Cardiac septum (tissue), 1 donor: ENCODE results near the gene RASSF8. TPM values are rescaled to one million over a fixed set of nuclear protein-coding genes. Genes with fewer than 3 reads are reported as not detected.

Experiments
- DNase-seq: peaks from one replicate; pipeline ENCODE4 v3.0.0-alpha.2; 2020; ENCODE audit warnings: low spot score
- intact Hi-C: fragments of 100-400 bp; cut with DNase I; formaldehyde crosslinking; loops from one replicate; pipeline ENCODE4 v1.14.0; 2022
- total RNA-seq: library from RNA; stranded (reverse); fragmentation: NEBNext Ultra II Directional; extraction: Animal tissue kit (Norgen Biotek cat#: 25700); gene quantifications from one replicate; pipeline ENCODE4 v1.2.1, GENCODE V29; 2021
- donor health status: DM: no; HTN: no; CAD: no.

Gene RASSF8
- total RNA-seq, 1 donor from 2014 or later: 37.8 TPM

- no peak for DNase-seq
- intact Hi-C loops: loop anchor here (10.0 kb wide), 1 partner anchor 410 kb away; no protein-coding TSS in a partner anchor
Observed at GRCh38 chr12:26114720-26115401, 156.4 kb downstream of the RASSF8 start.

- no peak for DNase-seq
- intact Hi-C loops: loop anchor here (10.0 kb wide), 1 partner anchor 408 kb away; no protein-coding TSS in a partner anchor
Observed at GRCh38 chr12:26116829-26117715, 158.6 kb downstream of the RASSF8 start.

GRCh38 chr12:26118308-26118707 lies 159.8 kb downstream of the RASSF8 start:
- no peak for DNase-seq
- intact Hi-C loops: loop anchor here (10.0 kb wide), 1 partner anchor 406 kb away; no protein-coding TSS in a partner anchor

- intact Hi-C loops: loop anchor here (10.0 kb wide), 1 partner anchor 405 kb away; no protein-coding TSS in a partner anchor
- no peak for DNase-seq
Observed at GRCh38 chr12:26119391-26119989, 161.0 kb downstream of the RASSF8 start.

- DNase-seq: no peak
- intact Hi-C loops: loop anchor here (10.0 kb wide), 1 partner anchor 494 kb away; no protein-coding TSS in a partner anchor
Observed at GRCh38 chr12:26120561-26121274, 162.2 kb downstream of the RASSF8 start.

- no peak for DNase-seq
- intact Hi-C loops: loop anchor here (1.0 to 10.0 kb wide), 2 partner anchors 75 to 493 kb away; no protein-coding TSS in a partner anchor
Observed at GRCh38 chr12:26121323-26122060, 163.0 kb downstream of the RASSF8 start.

- intact Hi-C loops: loop anchor here (1.0 to 10.0 kb wide), 2 partner anchors 74 to 493 kb away; no protein-coding TSS in a partner anchor
- DNase-seq: no peak
Observed at GRCh38 chr12:26122061-26122680, 163.7 kb downstream of the RASSF8 start.

- peak; percentile 78 for DNase-seq
- intact Hi-C loops: loop anchor here (1.0 to 10.0 kb wide), 2 partner anchors 73 to 492 kb away; no protein-coding TSS in a partner anchor
Observed at GRCh38 chr12:26122681-26123481, 164.4 kb downstream of the RASSF8 start.

GRCh38 chr12:26123482-26123980 lies 165.0 kb downstream of the RASSF8 start:
- intact Hi-C loops: loop anchor here (10.0 kb wide), 1 partner anchor 491 kb away; no protein-coding TSS in a partner anchor
- DNase-seq: no peak

- intact Hi-C loops: loop anchor here (2.0 to 10.0 kb wide), 3 partner anchors 113 to 490 kb away; no protein-coding TSS in a partner anchor
- peak; percentile 88 for DNase-seq
Observed at GRCh38 chr12:26124446-26125399, 166.2 kb downstream of the RASSF8 start, which contains the start of gene BHLHE41. TSS of gene BHLHE41 (minus strand) at chr12:26125037. CDS start at chr12:26124779, 258 bp downstream.

GRCh38 chr12:26125400-26126339 lies 167.2 kb downstream of the RASSF8 start:
- intact Hi-C loops: loop anchor here (1.0 to 10.0 kb wide), 5 partner anchors 28 to 489 kb away; no protein-coding TSS in a partner anchor

GRCh38 chr12:26126340-26127284 lies 168.1 kb downstream of the RASSF8 start:
- intact Hi-C loops: loop anchor here (1.0 to 10.0 kb wide), 4 partner anchors 27 to 488 kb away; no protein-coding TSS in a partner anchor
- DNase-seq: peak; percentile 88

More at GRCh38 chr12:26125400-26126339, 167.2 kb downstream of the RASSF8 start:
- DNase-seq: peak; percentile 84

- intact Hi-C loops: loop anchor here (2.0 to 10.0 kb wide), 3 partner anchors 110 to 487 kb away; no protein-coding TSS in a partner anchor
- DNase-seq: no peak
Observed at GRCh38 chr12:26127404-26127803, 168.9 kb downstream of the RASSF8 start.
